Measurements from ENCODE around the gene DIAPH3. TPM values are rescaled to one million over a fixed set of nuclear protein-coding genes. Genes with fewer than 3 reads are reported as not detected.

The DIAPH3 gene
- total RNA-seq, 4 donors from 2014 or later, result 0.31 to 2.0 (median 1.1) TPM

- no peak for TF ChIP-seq CTCF (IDR thresholded peaks at IDR 0.05)
- DNase-seq (ENCODE audit: low spot score) (no peak), ATAC-seq (ENCODE audit: low FRiP score) (no peak)
Observed at GRCh38 chr13:60028021-60028420, 135.7 kb downstream of the DIAPH3 start.

DNA sequence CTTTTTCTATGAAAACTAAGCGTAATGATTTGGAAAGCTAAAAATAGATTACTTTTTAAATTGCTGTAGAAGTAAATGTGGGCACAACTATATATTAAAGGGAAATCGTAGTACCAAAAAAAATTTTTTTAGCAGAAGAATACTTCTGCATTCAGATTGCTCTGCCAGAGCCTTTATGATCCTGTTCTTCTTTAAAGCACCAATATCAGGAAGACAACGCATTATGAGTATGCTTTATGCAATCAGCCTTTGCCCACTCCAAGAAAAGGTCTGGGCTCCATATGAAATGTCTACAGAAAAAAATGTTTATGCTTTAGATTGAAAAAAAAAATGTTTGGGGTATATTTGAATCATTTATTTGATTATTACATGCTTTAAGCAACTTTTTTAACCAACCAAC, 137.4 kb downstream of the DIAPH3 start:
- TF ChIP-seq CTCF (IDR thresholded peaks at IDR 0.05), result no peak
- ATAC-seq (ENCODE audit: low FRiP score), result no peak
- no peak for DNase-seq (ENCODE audit: low spot score)

DNA sequence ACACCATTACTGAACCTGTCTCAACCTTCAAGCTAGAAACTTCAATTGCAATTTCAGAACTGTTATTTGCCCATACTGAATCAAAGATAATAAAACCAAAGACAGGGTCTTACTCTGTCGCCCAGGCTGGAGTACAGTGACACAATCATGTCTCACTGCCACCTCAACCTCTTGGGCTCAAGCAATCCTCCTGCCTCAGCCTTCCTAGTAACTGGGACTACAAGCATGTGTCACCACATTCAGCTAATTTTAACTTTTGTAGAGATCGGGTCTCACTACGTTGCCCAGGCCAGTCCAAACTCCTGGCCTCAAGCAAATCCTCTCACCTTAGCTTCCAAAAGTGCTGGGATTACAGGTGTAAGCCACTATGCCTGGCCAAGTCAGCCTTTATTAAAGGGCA, 143.4 kb downstream of the DIAPH3 start:
- ATAC-seq (ENCODE audit: low FRiP score) (no peak), DNase-seq (ENCODE audit: low spot score) (no peak)
- no peak for TF ChIP-seq CTCF (IDR thresholded peaks at IDR 0.05)

- DNase-seq (ENCODE audit: low spot score), result no peak
- no peak for TF ChIP-seq CTCF (IDR thresholded peaks at IDR 0.05)
- ATAC-seq (ENCODE audit: low FRiP score), result peak; percentile 71
Observed at GRCh38 chr13:60019119-60019993, 144.4 kb downstream of the DIAPH3 start.

DNA sequence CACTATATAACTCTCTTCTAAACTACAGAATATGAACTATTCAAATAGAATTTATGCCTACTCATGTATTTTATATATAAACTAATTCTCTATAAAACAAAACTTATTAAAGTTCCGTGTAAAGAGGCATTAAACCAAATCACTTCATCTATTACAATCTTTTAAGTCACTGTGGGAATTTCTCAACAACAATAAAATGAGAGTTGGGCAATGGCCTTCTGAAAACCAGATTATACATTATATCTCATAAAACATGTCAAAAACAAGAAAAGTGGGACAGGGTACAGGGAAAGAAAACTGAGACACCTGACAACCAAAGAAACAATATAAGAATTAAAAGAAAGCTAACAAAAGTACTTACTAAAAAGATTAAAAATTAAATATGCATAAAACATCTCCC, 145.2 kb downstream of the DIAPH3 start:
- TF ChIP-seq CTCF (IDR thresholded peaks at IDR 0.05), result no peak
- no peak for DNase-seq (ENCODE audit: low spot score)
- no peak for ATAC-seq (ENCODE audit: low FRiP score)

GRCh38 chr13:60016229-60016628, 147.5 kb downstream of the DIAPH3 start:
- DNase-seq (ENCODE audit: low spot score) (no peak), ATAC-seq (ENCODE audit: low FRiP score) (no peak)
- no peak for TF ChIP-seq CTCF (IDR thresholded peaks at IDR 0.05)

GRCh38 chr13:60013166-60013565, 150.6 kb downstream of the DIAPH3 start:
- TF ChIP-seq CTCF (IDR thresholded peaks at IDR 0.05), result no peak
- ATAC-seq (ENCODE audit: low FRiP score) (no peak), DNase-seq (ENCODE audit: low spot score) (no peak)

Measured in omental fat pad (tissue), 4 donors.